A172 (cell line): ENCODE results near the gene TEX101. TPM values are rescaled to one million over a fixed set of nuclear protein-coding genes. Genes with fewer than 3 reads are reported as not detected.

Experiments
- total RNA-seq: library from RNA; depleted of rRNA; stranded (reverse); fragments of >200 nt; shearing (Covaris generic); gene quantifications from 2 replicates; pipeline ENCODE4 v1.2.3, GENCODE V29; 2014; rRNA removed

TEX101 gene
- total RNA-seq, 1 experiment from 2014 or later = not detected

Other genes starting within 250 kb of the TEX101 start
- gene PSG5, start 228.4 kb upstream of the TEX101 start, total RNA-seq = 3.2 and 7.1 TPM in 2 replicates
- gene PSG4, start 209.3 kb upstream of the TEX101 start, total RNA-seq = 75.6 and 84.3 TPM in 2 replicates
- 2.1 and 3.6 TPM in 2 replicates for gene PSG9, start 145.4 kb upstream of the TEX101 start, total RNA-seq
- gene CD177, start 61.2 kb upstream of the TEX101 start, total RNA-seq = 0.67 and 0.78 TPM in 2 replicates
- 0.43 TPM in 1 of 2 replicates, not detected in the other for gene LYPD3, start 50.7 kb downstream of the TEX101 start, total RNA-seq
- 9.8 and 10.9 TPM in 2 replicates for gene PHLDB3, start 89.9 kb downstream of the TEX101 start, total RNA-seq
- 44.0 and 45.7 TPM in 2 replicates for gene ETHE1, start 112.3 kb downstream of the TEX101 start, total RNA-seq
- 0.62 TPM in 1 of 2 replicates, not detected in the other for gene ZNF575, start 118.3 kb downstream of the TEX101 start, total RNA-seq
- 53.9 and 57.1 TPM in 2 replicates for gene XRCC1, start 160.6 kb downstream of the TEX101 start, total RNA-seq
- gene PINLYP, start 160.9 kb downstream of the TEX101 start, total RNA-seq = 0.38 TPM in 1 of 2 replicates, not detected in the other
- 22.0 and 37.2 TPM in 2 replicates for gene IRGQ, start 181.2 kb downstream of the TEX101 start, total RNA-seq
- gene ZNF576, start 181.7 kb downstream of the TEX101 start, total RNA-seq = 15.8 and 22.5 TPM in 2 replicates
- not detected in 2 replicates for gene SRRM5, start 197.2 kb downstream of the TEX101 start, total RNA-seq
- gene ZNF428, start 204.7 kb downstream of the TEX101 start, total RNA-seq = 56.8 and 59.2 TPM in 2 replicates
- 78.5 and 139 TPM in 2 replicates for gene CADM4, start 225.0 kb downstream of the TEX101 start, total RNA-seq